MM.1S (cell line): ENCODE data around the gene ITGA3.

ENCODE experiments used
- DNase-seq: peaks from one replicate; pipeline ENCODE4 v3.0.0-alpha.2; 2015
- H2AFZ ChIP-seq: fragments of 300-600 bp; sonication (generic); 2 replicates; pipeline ENCODE4 v1.6.0; 2016; ENCODE audit warnings: antibody characterized with exemption, low read length
- H3F3A ChIP-seq: fragments of 300-600 bp; sonication (generic); 2 replicates; pipeline ENCODE4 v1.6.1; 2016; ENCODE audit warnings: mild to moderate bottlenecking, antibody characterized with exemption, low read length, moderate library complexity, mixed read lengths; ENCODE audit not compliant: insufficient read depth
- H3K27ac ChIP-seq: fragments of 300-600 bp; sonication (generic); 2 replicates; pipeline ENCODE4 v1.5.1; 2016; ENCODE audit warnings: mild to moderate bottlenecking, low read length
- H3K27me3 ChIP-seq: fragments of 300-600 bp; sonication (generic); replicated peaks from 2 replicates; pipeline ENCODE4 v1.6.0; 2016; ENCODE audit warnings: low read length; ENCODE audit not compliant: insufficient read depth
- H3K36me3 ChIP-seq: fragments of 300-600 bp; sonication (generic); replicated peaks from 2 replicates; pipeline ENCODE4 v1.6.1; 2016; ENCODE audit warnings: mild to moderate bottlenecking, low read length, mixed read lengths; ENCODE audit not compliant: insufficient read depth
- H3K4me1 ChIP-seq: fragments of 300-600 bp; sonication (generic); 2 replicates; pipeline ENCODE4 v1.6.1; 2016; ENCODE audit warnings: low read length, mixed read lengths
- H3K4me2 ChIP-seq: fragments of 300-600 bp; sonication (generic); 2 replicates; pipeline ENCODE4 v1.6.0; 2016; ENCODE audit warnings: low read depth, low read length
- H3K4me3 ChIP-seq: fragments of 300-600 bp; sonication (generic); 2 replicates; pipeline ENCODE4 v1.5.1; 2016; ENCODE audit warnings: low read length, mixed read lengths
- H3K79me2 ChIP-seq: fragments of 300-600 bp; sonication (generic); 2 replicates; pipeline ENCODE4 v1.6.1; 2016; ENCODE audit warnings: mixed run types, low read length, mixed read lengths
- H3K9ac ChIP-seq: fragments of 300-600 bp; sonication (generic); 2 replicates; pipeline ENCODE4 v1.6.1; 2016; ENCODE audit warnings: low read length, mixed read lengths
- H3K9me2 ChIP-seq: fragments of 300-600 bp; sonication (generic); replicated peaks from 2 replicates; pipeline ENCODE4 v1.6.1; 2016; ENCODE audit warnings: mild to moderate bottlenecking, low read length, mixed read lengths; ENCODE audit not compliant: insufficient read depth
- H3K9me3 ChIP-seq: fragments of 300-600 bp; sonication (generic); replicated peaks from 2 replicates; pipeline ENCODE4 v1.6.1; 2016; ENCODE audit warnings: mild to moderate bottlenecking, low read length, mixed read lengths; ENCODE audit not compliant: insufficient read depth
- H4K20me1 ChIP-seq: fragments of 300-600 bp; sonication (generic); 2 replicates; pipeline ENCODE4 v1.6.1; 2016; ENCODE audit warnings: mild to moderate bottlenecking, low read length, moderate library complexity, mixed read lengths; ENCODE audit not compliant: insufficient read depth
- EZH2 ChIP-seq: fragments of 300-600 bp; sonication (generic); optimal IDR thresholded peaks from 2 replicates; pipeline ENCODE3; 2017; ENCODE audit warnings: low read depth, mild to moderate bottlenecking, antibody characterized with exemption, low read length, mixed read lengths
- EZH2phosphoT487 ChIP-seq: fragments of 300-600 bp; sonication (generic); IDR thresholded peaks from 2 replicates; pipeline ENCODE4 v1.6.1; 2018; ENCODE audit warnings: antibody characterized with exemption, low read length
- TF ChIP-seq, protein P1 (sequence below): fragments of 300-600 bp; sonication (generic); IDR thresholded peaks from 2 replicates; pipeline ENCODE4 v1.5.1; 2016; ENCODE audit warnings: antibody characterized with exemption, low read length, mixed read lengths

ITGA3 gene

GRCh38 chr17:50093807-50094206 lies 37.9 kb downstream of the ITGA3 start:
- Histone ChIP-seq H2AFZ (peak overlapping the region; percentile 99), H3K79me2 (peaks cover 21% of the 10 kb centered on the region), H3K4me1 (peaks cover 8% of the 10 kb centered on the region; the same call in 1 of the 2 replicates), H3K9me2 (no peaks in the 10 kb centered on the region), H3K36me3 (no peaks in the 10 kb centered on the region), H3K4me3 (no peak overlapping the region), H3K27me3 (no peaks in the 10 kb centered on the region), H4K20me1 (no peaks in the 10 kb centered on the region), H3F3A (peaks cover 9% of the 10 kb centered on the region; the same call in 1 of the 2 replicates), H3K9me3 (no peaks in the 10 kb centered on the region), H3K9ac (no peak overlapping the region), H3K4me2 (peak overlapping the region; percentile 95; the same call in 1 of the 2 replicates), H3K27ac (no peak overlapping the region)
- DNase-seq, result no peak
- TF ChIP-seq EZH2, result no peak
- TF ChIP-seq, protein P1, sequence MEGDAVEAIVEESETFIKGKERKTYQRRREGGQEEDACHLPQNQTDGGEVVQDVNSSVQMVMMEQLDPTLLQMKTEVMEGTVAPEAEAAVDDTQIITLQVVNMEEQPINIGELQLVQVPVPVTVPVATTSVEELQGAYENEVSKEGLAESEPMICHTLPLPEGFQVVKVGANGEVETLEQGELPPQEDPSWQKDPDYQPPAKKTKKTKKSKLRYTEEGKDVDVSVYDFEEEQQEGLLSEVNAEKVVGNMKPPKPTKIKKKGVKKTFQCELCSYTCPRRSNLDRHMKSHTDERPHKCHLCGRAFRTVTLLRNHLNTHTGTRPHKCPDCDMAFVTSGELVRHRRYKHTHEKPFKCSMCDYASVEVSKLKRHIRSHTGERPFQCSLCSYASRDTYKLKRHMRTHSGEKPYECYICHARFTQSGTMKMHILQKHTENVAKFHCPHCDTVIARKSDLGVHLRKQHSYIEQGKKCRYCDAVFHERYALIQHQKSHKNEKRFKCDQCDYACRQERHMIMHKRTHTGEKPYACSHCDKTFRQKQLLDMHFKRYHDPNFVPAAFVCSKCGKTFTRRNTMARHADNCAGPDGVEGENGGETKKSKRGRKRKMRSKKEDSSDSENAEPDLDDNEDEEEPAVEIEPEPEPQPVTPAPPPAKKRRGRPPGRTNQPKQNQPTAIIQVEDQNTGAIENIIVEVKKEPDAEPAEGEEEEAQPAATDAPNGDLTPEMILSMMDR, result no peak
- no peak for TF ChIP-seq EZH2phosphoT487

DNA sequence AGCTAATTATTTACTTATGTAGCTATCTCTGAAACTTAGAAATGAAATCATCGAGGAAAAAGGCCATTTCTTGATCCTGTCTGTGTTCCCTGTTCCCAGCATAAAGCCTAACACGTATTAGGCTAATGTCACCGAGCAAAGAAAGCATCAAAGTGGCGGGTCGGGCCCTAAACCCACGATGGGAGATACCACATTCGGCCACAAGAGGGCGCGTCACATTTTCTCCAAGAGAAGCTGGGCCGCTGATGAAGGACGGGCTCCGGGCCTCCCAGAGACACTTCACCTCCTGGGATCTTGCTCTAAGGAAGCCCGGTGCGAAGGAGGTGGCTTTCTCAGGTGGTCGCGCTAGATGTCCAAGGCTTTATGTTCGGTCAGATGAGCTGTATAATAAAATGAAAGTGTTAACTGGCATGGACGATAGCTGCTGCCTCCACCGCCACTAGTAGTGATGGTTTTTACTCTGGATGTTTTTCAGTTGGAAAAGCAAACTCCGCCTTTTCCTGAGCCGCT lies 38.4 kb downstream of the ITGA3 start:
- H3K79me2 ChIP-seq, result peaks cover 21% of the 10 kb centered on the region
- peak overlapping the region; percentile 23; the same call in 1 of the 2 replicates for H3K27ac ChIP-seq
- no peaks in the 10 kb centered on the region for H3K27me3 ChIP-seq
- peaks cover 9% of the 10 kb centered on the region; the same call in 1 of the 2 replicates for H3F3A ChIP-seq
- peak overlapping the region; percentile 94 for H3K4me3 ChIP-seq
- TF ChIP-seq, protein P1, result peak; percentile 92
- TF ChIP-seq EZH2phosphoT487, result no peak
- peak overlapping the region; percentile 53 for H3K9ac ChIP-seq
- no peaks in the 10 kb centered on the region for H3K36me3 ChIP-seq
- H4K20me1 ChIP-seq, result no peaks in the 10 kb centered on the region
- DNase-seq, result peak; percentile 85
- peak overlapping the region; percentile 95 for H3K4me2 ChIP-seq
- H2AFZ ChIP-seq, result peak overlapping the region; percentile 99
- no peaks in the 10 kb centered on the region for H3K9me2 ChIP-seq
- H3K4me1 ChIP-seq, result peaks cover 8% of the 10 kb centered on the region; the same call in 1 of the 2 replicates
- no peaks in the 10 kb centered on the region for H3K9me3 ChIP-seq

DNA sequence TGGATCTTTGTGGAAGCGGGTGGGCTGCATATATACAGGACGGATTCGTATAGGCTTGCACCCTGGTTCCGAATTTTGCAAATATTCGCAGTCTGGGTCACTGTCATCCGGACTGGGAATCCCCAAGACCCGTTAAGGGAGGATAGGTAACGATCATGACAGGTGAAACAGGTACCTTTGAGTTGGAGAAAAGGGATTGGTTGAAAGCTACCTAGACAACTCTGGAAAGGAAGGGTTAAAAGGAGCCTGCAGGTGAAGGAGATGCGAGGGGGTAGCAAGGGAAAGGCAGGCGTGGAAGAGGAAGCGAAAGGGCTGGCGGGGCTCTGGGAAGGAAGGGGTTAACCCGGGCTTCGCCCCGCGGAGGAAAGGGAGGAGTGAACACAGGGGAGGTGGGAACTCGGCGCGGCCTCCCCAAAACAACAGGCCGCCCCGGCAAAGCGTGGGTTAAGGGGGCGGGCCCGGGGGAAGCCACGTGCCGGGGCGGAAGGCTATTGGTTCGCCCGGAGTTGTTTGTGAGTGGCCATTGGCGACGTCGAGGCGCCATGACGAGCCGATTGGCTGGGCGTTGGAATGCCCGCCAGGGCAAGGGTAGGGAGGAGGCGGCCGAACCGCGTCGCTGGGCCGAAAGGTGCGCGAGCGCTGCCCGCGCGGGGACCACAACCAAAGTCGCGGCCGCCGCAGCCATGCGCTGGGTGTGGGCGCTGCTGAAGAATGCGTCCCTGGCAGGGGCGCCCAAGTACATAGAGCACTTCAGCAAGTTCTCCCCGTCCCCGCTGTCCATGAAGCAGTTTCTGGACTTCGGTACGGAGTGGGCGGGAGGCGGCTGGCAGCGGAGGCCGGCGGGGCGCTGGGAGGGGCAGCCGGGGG lies 39.1 kb downstream of the ITGA3 start, which contains the start of gene PDK2:
Gene PDK2, plus strand, starts transcription at position 599 of the 867 bp plus-strand sequence. Its CDS starts 85 bp downstream, at position 684.
- Histone ChIP-seq H3F3A (peaks cover 9% of the 10 kb centered on the region; the same call in 1 of the 2 replicates), H3K9me3 (no peaks in the 10 kb centered on the region), H3K79me2 (peaks cover 21% of the 10 kb centered on the region), H3K9me2 (no peaks in the 10 kb centered on the region), H3K4me1 (peaks cover 8% of the 10 kb centered on the region; the same call in 1 of the 2 replicates), H3K9ac (peak within 1 kb of the TSS; percentile 84), H3K36me3 (no peaks in the 10 kb centered on the region), H2AFZ (peak within 1 kb of the TSS; percentile 99), H3K27ac (peak within 1 kb of the TSS; percentile 23; the same call in 1 of the 2 replicates), H3K4me3 (peak within 1 kb of the TSS; percentile 94), H3K27me3 (no peaks in the 10 kb centered on the region), H3K4me2 (peak within 1 kb of the TSS; percentile 95), H4K20me1 (no peaks in the 10 kb centered on the region)
- TF ChIP-seq EZH2phosphoT487 (no peak), EZH2 (no peak)
- TF ChIP-seq, protein P1, result no peak
- DNase-seq, result peak; percentile 98
